Measurements from ENCODE around the gene MPP2.

MPP2 gene

GRCh38 chr17:43917348-43918025 lies 10.2 kb upstream of the MPP2 start:
- H3K79me1 ChIP-seq (ENCODE audit: low read length): no peaks in the 10 kb centered on the region
- H3K27ac ChIP-seq (ENCODE audit: low read depth, low read length): no peak overlapping the region
- H2BK15ac ChIP-seq (replicated peaks; ENCODE audit: low read depth): no peak overlapping the region
- no peak overlapping the region for H3K4me3 ChIP-seq (ENCODE audit: low read length)
- H4K5ac ChIP-seq (ENCODE audit: low read length): no peak overlapping the region
- H2AK5ac ChIP-seq (ENCODE audit: low read length): no peak overlapping the region
- peak; percentile 77 for DNase-seq
- peak overlapping the region; percentile 66 for H3K23ac ChIP-seq (ENCODE audit: low read length)
- H3K36me3 ChIP-seq (ENCODE audit: control insufficient read depth, insufficient read depth, low read length): no peaks in the 10 kb centered on the region
- H3K27me3 ChIP-seq (ENCODE audit: insufficient read depth, low read length, poor library complexity): no peaks in the 10 kb centered on the region
- H2BK5ac ChIP-seq (ENCODE audit: low read length): no peak overlapping the region
- peak overlapping the region; percentile 70 for H3K9ac ChIP-seq (ENCODE audit: low read length)
- H2BK120ac ChIP-seq (ENCODE audit: low read depth, low read length): no peak overlapping the region
- peak overlapping the region; percentile 39 for H3K4me2 ChIP-seq (ENCODE audit: low read length)
- no peaks in the 10 kb centered on the region for H3K79me2 ChIP-seq (ENCODE audit: control insufficient read depth, insufficient read depth, low read length)
- H3K4ac ChIP-seq (ENCODE audit: low read depth, low read length): no peak overlapping the region
- H3K56ac ChIP-seq (ENCODE audit: low read length): peak overlapping the region; percentile 88
- peaks cover 3% of the 10 kb centered on the region for H3K4me1 ChIP-seq (ENCODE audit: control insufficient read depth, low read depth, low read length)
- no peak overlapping the region for H3K18ac ChIP-seq (ENCODE audit: low read length)
- WGBS (ENCODE audit: extremely low coverage, insufficient coverage, low lambda C conversion rate): no CpG with 5 or more reads among the region's 43 CpGs
- H4K8ac ChIP-seq (ENCODE audit: low read depth, low read length): no peak overlapping the region

- H3K4me2 ChIP-seq (ENCODE audit: low read length): no peak overlapping the region
- H2BK120ac ChIP-seq (ENCODE audit: low read depth, low read length): no peak overlapping the region
- no peak overlapping the region for H3K9ac ChIP-seq (ENCODE audit: low read length)
- H2BK5ac ChIP-seq (ENCODE audit: low read length): no peak overlapping the region
- H3K56ac ChIP-seq (ENCODE audit: low read length): peak overlapping the region; percentile 88
- H2AK5ac ChIP-seq (ENCODE audit: low read length): no peak overlapping the region
- no peak overlapping the region for H3K27ac ChIP-seq (ENCODE audit: low read depth, low read length)
- no peaks in the 10 kb centered on the region for H3K79me1 ChIP-seq (ENCODE audit: low read length)
- H3K23ac ChIP-seq (ENCODE audit: low read length): no peak overlapping the region
- no peak overlapping the region for H3K18ac ChIP-seq (ENCODE audit: low read length)
- no peaks in the 10 kb centered on the region for H3K79me2 ChIP-seq (ENCODE audit: control insufficient read depth, insufficient read depth, low read length)
- no peak overlapping the region for H3K4me3 ChIP-seq (ENCODE audit: low read length)
- H3K36me3 ChIP-seq (ENCODE audit: control insufficient read depth, insufficient read depth, low read length): no peaks in the 10 kb centered on the region
- no peak overlapping the region for H4K8ac ChIP-seq (ENCODE audit: low read depth, low read length)
- no peak overlapping the region for H3K4ac ChIP-seq (ENCODE audit: low read depth, low read length)
- H2BK15ac ChIP-seq (replicated peaks; ENCODE audit: low read depth): no peak overlapping the region
- no peak for DNase-seq
- no peak overlapping the region for H4K5ac ChIP-seq (ENCODE audit: low read length)
- H3K4me1 ChIP-seq (ENCODE audit: control insufficient read depth, low read depth, low read length): peaks cover 3% of the 10 kb centered on the region
- WGBS (ENCODE audit: extremely low coverage, insufficient coverage, low lambda C conversion rate): no CpG with 5 or more reads among the region's 8 CpGs
- no peaks in the 10 kb centered on the region for H3K27me3 ChIP-seq (ENCODE audit: insufficient read depth, low read length, poor library complexity)
Observed at GRCh38 chr17:43917016-43917347, 9.6 kb upstream of the MPP2 start.

GRCh38 chr17:43916385-43916784 lies 9.0 kb upstream of the MPP2 start:
- Histone ChIP-seq H3K27ac (ENCODE audit: low read depth, low read length) (no peak overlapping the region), H3K9ac (ENCODE audit: low read length) (no peak overlapping the region), H3K4me1 (ENCODE audit: control insufficient read depth, low read depth, low read length) (peaks cover 3% of the 10 kb centered on the region), H3K36me3 (ENCODE audit: control insufficient read depth, insufficient read depth, low read length) (no peaks in the 10 kb centered on the region), H4K8ac (ENCODE audit: low read depth, low read length) (no peak overlapping the region), H3K18ac (ENCODE audit: low read length) (no peak overlapping the region), H2BK15ac (replicated peaks; ENCODE audit: low read depth) (no peak overlapping the region), H4K5ac (ENCODE audit: low read length) (no peak overlapping the region), H3K27me3 (ENCODE audit: insufficient read depth, low read length, poor library complexity) (no peaks in the 10 kb centered on the region), H3K23ac (ENCODE audit: low read length) (no peak overlapping the region), H3K4me3 (ENCODE audit: low read length) (no peak overlapping the region), H3K79me1 (ENCODE audit: low read length) (no peaks in the 10 kb centered on the region), H3K56ac (ENCODE audit: low read length) (no peak overlapping the region), H3K79me2 (ENCODE audit: control insufficient read depth, insufficient read depth, low read length) (no peaks in the 10 kb centered on the region), H2AK5ac (ENCODE audit: low read length) (no peak overlapping the region), H2BK120ac (ENCODE audit: low read depth, low read length) (no peak overlapping the region), H3K4me2 (ENCODE audit: low read length) (no peak overlapping the region), H3K4ac (ENCODE audit: low read depth, low read length) (no peak overlapping the region), H2BK5ac (ENCODE audit: low read length) (no peak overlapping the region)
- no CpG with 5 or more reads among the region's 4 CpGs for WGBS (ENCODE audit: extremely low coverage, insufficient coverage, low lambda C conversion rate)
- no peak for DNase-seq

GRCh38 chr17:43915559-43915958 lies 8.2 kb upstream of the MPP2 start:
- no peak overlapping the region for H3K4me2 ChIP-seq (ENCODE audit: low read length)
- no CpG with 5 or more reads among the region's 3 CpGs for WGBS (ENCODE audit: extremely low coverage, insufficient coverage, low lambda C conversion rate)
- no peak overlapping the region for H3K23ac ChIP-seq (ENCODE audit: low read length)
- no peaks in the 10 kb centered on the region for H3K79me2 ChIP-seq (ENCODE audit: control insufficient read depth, insufficient read depth, low read length)
- no peak overlapping the region for H4K8ac ChIP-seq (ENCODE audit: low read depth, low read length)
- no peak overlapping the region for H2BK5ac ChIP-seq (ENCODE audit: low read length)
- no peak overlapping the region for H3K18ac ChIP-seq (ENCODE audit: low read length)
- no peaks in the 10 kb centered on the region for H3K79me1 ChIP-seq (ENCODE audit: low read length)
- no peak overlapping the region for H2BK15ac ChIP-seq (replicated peaks; ENCODE audit: low read depth)
- H3K36me3 ChIP-seq (ENCODE audit: control insufficient read depth, insufficient read depth, low read length): no peaks in the 10 kb centered on the region
- H2BK120ac ChIP-seq (ENCODE audit: low read depth, low read length): no peak overlapping the region
- no peaks in the 10 kb centered on the region for H3K27me3 ChIP-seq (ENCODE audit: insufficient read depth, low read length, poor library complexity)
- no peak for DNase-seq
- H3K9ac ChIP-seq (ENCODE audit: low read length): no peak overlapping the region
- no peak overlapping the region for H3K4me3 ChIP-seq (ENCODE audit: low read length)
- H3K27ac ChIP-seq (ENCODE audit: low read depth, low read length): no peak overlapping the region
- H3K4ac ChIP-seq (ENCODE audit: low read depth, low read length): no peak overlapping the region
- no peak overlapping the region for H2AK5ac ChIP-seq (ENCODE audit: low read length)
- peaks cover 3% of the 10 kb centered on the region for H3K4me1 ChIP-seq (ENCODE audit: control insufficient read depth, low read depth, low read length)
- no peak overlapping the region for H3K56ac ChIP-seq (ENCODE audit: low read length)
- no peak overlapping the region for H4K5ac ChIP-seq (ENCODE audit: low read length)

- Histone ChIP-seq H3K9ac (ENCODE audit: low read length) (no peak overlapping the region), H3K79me2 (ENCODE audit: control insufficient read depth, insufficient read depth, low read length) (no peaks in the 10 kb centered on the region), H2BK15ac (replicated peaks; ENCODE audit: low read depth) (no peak overlapping the region), H3K4me2 (ENCODE audit: low read length) (no peak overlapping the region), H3K4me3 (ENCODE audit: low read length) (no peak overlapping the region), H3K4ac (ENCODE audit: low read depth, low read length) (no peak overlapping the region), H3K4me1 (ENCODE audit: control insufficient read depth, low read depth, low read length) (peaks cover 3% of the 10 kb centered on the region), H2BK5ac (ENCODE audit: low read length) (no peak overlapping the region), H3K36me3 (ENCODE audit: control insufficient read depth, insufficient read depth, low read length) (no peaks in the 10 kb centered on the region), H3K23ac (ENCODE audit: low read length) (no peak overlapping the region), H2AK5ac (ENCODE audit: low read length) (no peak overlapping the region), H4K8ac (ENCODE audit: low read depth, low read length) (no peak overlapping the region), H4K5ac (ENCODE audit: low read length) (no peak overlapping the region), H3K27me3 (ENCODE audit: insufficient read depth, low read length, poor library complexity) (no peaks in the 10 kb centered on the region), H3K27ac (ENCODE audit: low read depth, low read length) (no peak overlapping the region), H3K79me1 (ENCODE audit: low read length) (no peaks in the 10 kb centered on the region), H3K18ac (ENCODE audit: low read length) (no peak overlapping the region), H2BK120ac (ENCODE audit: low read depth, low read length) (no peak overlapping the region), H3K56ac (ENCODE audit: low read length) (no peak overlapping the region)
- no peak for DNase-seq
- WGBS (ENCODE audit: extremely low coverage, insufficient coverage, low lambda C conversion rate): no CpG with 5 or more reads among the region's 2 CpGs
Observed at GRCh38 chr17:43914451-43914850, 7.1 kb upstream of the MPP2 start.

DNA sequence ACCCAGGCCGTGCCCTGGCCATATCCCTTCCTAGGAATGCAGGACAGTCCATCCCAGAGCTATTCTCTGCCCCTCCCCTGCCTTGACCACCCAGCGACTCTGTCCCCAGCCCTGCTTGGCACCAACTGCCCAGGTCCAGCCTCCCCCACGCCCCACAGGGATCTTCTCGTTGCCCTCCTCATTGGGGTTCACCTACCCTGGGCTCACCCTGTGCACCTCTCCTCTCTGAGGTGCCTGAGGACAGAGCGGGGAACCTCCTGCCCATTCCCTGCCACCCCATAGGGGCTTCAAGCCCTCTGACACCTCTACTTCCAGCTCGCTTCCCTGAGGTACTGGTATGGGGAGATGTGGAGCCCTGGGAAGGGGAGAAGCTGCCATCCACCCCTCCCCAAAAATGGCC lies 6.2 kb upstream of the MPP2 start:
- Histone ChIP-seq H4K5ac (ENCODE audit: low read length) (no peak overlapping the region), H2AK5ac (ENCODE audit: low read length) (no peak overlapping the region), H4K8ac (ENCODE audit: low read depth, low read length) (no peak overlapping the region), H3K27ac (ENCODE audit: low read depth, low read length) (no peak overlapping the region), H3K9ac (ENCODE audit: low read length) (no peak overlapping the region), H3K4ac (ENCODE audit: low read depth, low read length) (no peak overlapping the region), H3K4me2 (ENCODE audit: low read length) (no peak overlapping the region), H3K79me2 (ENCODE audit: control insufficient read depth, insufficient read depth, low read length) (no peaks in the 10 kb centered on the region), H3K23ac (ENCODE audit: low read length) (no peak overlapping the region), H3K36me3 (ENCODE audit: control insufficient read depth, insufficient read depth, low read length) (no peaks in the 10 kb centered on the region), H2BK15ac (replicated peaks; ENCODE audit: low read depth) (no peak overlapping the region), H3K4me3 (ENCODE audit: low read length) (no peak overlapping the region), H3K4me1 (ENCODE audit: control insufficient read depth, low read depth, low read length) (peaks cover 3% of the 10 kb centered on the region), H3K79me1 (ENCODE audit: low read length) (no peaks in the 10 kb centered on the region), H3K56ac (ENCODE audit: low read length) (no peak overlapping the region), H3K27me3 (ENCODE audit: insufficient read depth, low read length, poor library complexity) (peaks cover 3% of the 10 kb centered on the region), H3K18ac (ENCODE audit: low read length) (no peak overlapping the region), H2BK5ac (ENCODE audit: low read length) (no peak overlapping the region), H2BK120ac (ENCODE audit: low read depth, low read length) (no peak overlapping the region)
- no peak for DNase-seq
- WGBS (ENCODE audit: extremely low coverage, insufficient coverage, low lambda C conversion rate): no CpG with 5 or more reads among the region's 6 CpGs
